Activated CD8-positive, alpha-beta memory T cell treated with anti-CD3 and anti-CD28 coated beads for 36 hours (primary cell): Measurements from ENCODE around the gene ASPDH. TPM values are rescaled to one million over a fixed set of nuclear protein-coding genes. Genes with fewer than 3 reads are reported as not detected.
"Not testable (repeated sequence)": the region's sequence is repeated elsewhere in the genome, so short reads cannot be mapped to it uniquely, and the experiment has no call there.

ENCODE experiments used
- CTCF ChIA-PET: fragments of 350-600 bp; sonication (Branson Sonifier 250); formaldehyde crosslinking; loops from one replicate; lab custom pipeline; 2021; ENCODE audit warnings: antibody characterized with exemption; lab: Charles Lee
- POLR2A ChIA-PET: fragments of 350-600 bp; sonication (Branson Sonifier 250); formaldehyde crosslinking; loops from one replicate; lab custom pipeline; 2021; ENCODE audit warnings: antibody characterized with exemption; lab: Charles Lee
- total RNA-seq, 2 experiments: library from RNA; stranded (reverse); gene quantifications; one replicate each; pipeline ENCODE4 v1.2.3, GENCODE V29; 2021

The ASPDH gene
- total RNA-seq, 2 experiments from 2014 or later, result not detected

DNA sequence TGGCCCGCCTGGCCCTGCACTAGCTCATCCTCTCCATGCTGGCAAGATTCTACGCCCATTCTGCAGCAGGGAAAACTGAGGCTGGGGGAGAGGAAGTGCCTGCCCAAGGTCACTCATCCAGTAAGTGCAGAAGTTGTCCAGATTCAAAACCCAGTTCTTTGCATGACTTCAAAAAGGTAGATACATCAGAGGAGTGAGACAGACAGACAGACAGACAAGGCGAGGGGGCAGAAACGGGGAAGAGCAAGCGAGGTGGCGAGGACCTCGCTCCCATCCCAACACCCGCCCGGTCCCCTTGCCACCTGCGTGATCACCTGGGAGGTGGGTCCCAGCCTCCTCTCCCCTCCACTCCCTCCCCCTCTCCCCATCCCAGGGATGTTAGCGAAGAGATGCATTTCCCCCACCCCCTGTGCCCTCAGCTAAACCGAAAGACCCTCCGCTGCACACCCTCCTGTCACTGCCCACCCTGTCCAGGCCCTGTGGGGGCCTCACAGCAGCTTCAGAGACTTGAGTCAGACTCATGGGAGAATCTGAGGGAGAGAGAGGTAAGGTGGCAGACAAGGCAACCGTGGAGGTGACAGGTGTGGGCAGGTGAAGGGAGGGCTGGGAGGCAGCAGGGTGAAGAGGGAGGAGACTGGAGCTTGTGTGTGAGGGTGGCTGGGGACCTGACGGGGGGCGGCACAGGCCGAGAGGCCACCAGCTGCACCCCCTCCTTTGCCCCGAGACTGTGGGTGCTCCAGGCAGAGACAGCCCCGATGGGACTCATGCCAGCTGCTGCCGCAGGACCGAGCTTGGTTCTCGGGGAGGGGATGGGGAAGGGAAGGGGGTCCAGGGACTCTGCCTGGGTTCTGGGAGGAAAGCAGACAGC, 35.6 kb upstream of the ASPDH start:
- POLR2A ChIA-PET, result no interaction called here
- CTCF ChIA-PET, result no interaction called here

- POLR2A ChIA-PET, result no interaction called here
- CTCF ChIA-PET, result no interaction called here
These were observed 34.7 kb upstream of the ASPDH start for GRCh38 chr19:50548191-50549058.

- CTCF ChIA-PET, result no interaction called here
- POLR2A ChIA-PET, result no interaction called here
These were observed 33.9 kb upstream of the ASPDH start for GRCh38 chr19:50547385-50548190.

- POLR2A ChIA-PET, result no interaction called here
- CTCF ChIA-PET, result no interaction called here
These were observed 33.0 kb upstream of the ASPDH start for GRCh38 chr19:50546527-50547221.

DNA sequence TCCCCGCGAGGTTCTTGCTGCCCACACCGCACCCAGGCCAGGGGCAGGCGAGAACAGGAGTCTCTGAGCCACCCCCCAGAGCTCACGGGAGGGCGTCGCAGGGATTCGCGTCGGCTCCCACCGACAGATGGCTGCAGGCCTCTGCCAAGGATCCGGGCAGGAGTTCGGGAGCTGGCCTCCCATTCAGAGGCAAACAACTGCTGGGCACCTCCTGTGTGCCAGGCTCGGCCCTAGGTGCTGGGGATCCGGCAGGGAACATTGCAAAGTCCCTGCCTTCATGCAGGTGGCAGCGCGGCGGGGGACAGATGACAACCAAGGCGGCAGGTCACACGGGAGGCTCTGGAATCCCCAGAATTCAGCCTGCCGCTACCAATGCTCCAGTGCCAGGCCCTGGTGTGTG, 29.2 kb upstream of the ASPDH start:
- POLR2A ChIA-PET, result no interaction called here
- CTCF ChIA-PET, result interaction anchor here (0.7 kb wide), 1 partner anchor 39 kb away, joined by 3 read pairs; no protein-coding TSS in a partner anchor

- POLR2A ChIA-PET, result no interaction called here
These were observed 24.1 kb upstream of the ASPDH start for GRCh38 chr19:50537769-50538230.

GRCh38 chr19:50537306-50537685, 23.6 kb upstream of the ASPDH start:
- CTCF ChIA-PET, result interaction anchor here (0.6 to 2.2 kb wide), 8 partner anchors 8 to 385 kb away, joined by 3 to 9 read pairs (median 5); no protein-coding TSS in a partner anchor
- POLR2A ChIA-PET, result no interaction called here

More at GRCh38 chr19:50537769-50538230, 24.1 kb upstream of the ASPDH start:
- CTCF ChIA-PET, result interaction anchor here (0.6 to 2.2 kb wide), 9 partner anchors 9 to 384 kb away, joined by 3 to 9 read pairs (median 4); no protein-coding TSS in a partner anchor

DNA sequence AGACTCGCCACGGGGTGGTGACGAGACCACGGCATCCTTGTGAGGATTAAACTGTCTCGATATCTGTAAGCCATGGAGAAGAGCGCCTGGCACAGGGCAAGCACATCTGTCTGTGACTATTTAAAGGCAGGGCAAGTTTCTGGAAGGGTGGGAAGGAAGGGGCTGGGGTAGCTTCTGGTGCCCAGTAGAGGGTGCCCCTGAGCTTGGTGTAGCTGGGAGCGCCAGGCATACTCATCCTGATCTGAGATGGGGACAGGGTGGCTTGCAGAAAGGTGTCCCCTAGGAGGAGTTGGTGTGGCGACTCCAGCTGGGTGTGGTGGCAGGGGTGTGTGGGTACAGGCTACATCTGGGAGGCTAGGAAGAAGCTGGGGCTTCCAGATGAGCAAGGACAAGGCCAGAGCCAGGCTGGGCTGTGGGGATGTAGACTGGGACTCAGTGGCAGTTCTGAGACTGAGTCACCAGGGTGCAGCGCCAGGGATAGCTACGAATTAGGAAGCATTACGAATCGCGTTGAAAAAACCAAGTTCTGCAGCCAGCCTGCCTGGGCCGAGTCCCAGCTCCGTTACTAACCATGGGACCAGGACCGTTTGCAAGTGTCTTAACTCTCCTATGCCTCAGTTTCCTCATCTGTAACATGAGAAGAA, 23.1 kb upstream of the ASPDH start:
- ChIA-PET CTCF (interaction anchor here (0.9 to 2.2 kb wide), 5 partner anchors 8 to 248 kb away, joined by 4 to 9 read pairs (median 6); no protein-coding TSS in a partner anchor), POLR2A (no interaction called here)

- ChIA-PET CTCF (interaction anchor here (0.9 kb wide), 1 partner anchor 72 kb away, joined by 4 read pairs; no protein-coding TSS in a partner anchor), POLR2A (no interaction called here)
These were observed 22.0 kb upstream of the ASPDH start for GRCh38 chr19:50535672-50536187.

- ChIA-PET CTCF (interaction anchor here (2.2 kb wide), 1 partner anchor 22 kb away, joined by 8 read pairs; no protein-coding TSS in a partner anchor), POLR2A (no interaction called here)
These were observed 20.8 kb upstream of the ASPDH start for GRCh38 chr19:50534478-50534877.

GRCh38 chr19:50532952-50533351, 19.2 kb upstream of the ASPDH start:
- POLR2A ChIA-PET, result no interaction called here
- CTCF ChIA-PET, result interaction anchor here (1.0 to 2.2 kb wide), 2 partner anchors 11 to 23 kb away, joined by 3 to 8 read pairs; no protein-coding TSS in a partner anchor

DNA sequence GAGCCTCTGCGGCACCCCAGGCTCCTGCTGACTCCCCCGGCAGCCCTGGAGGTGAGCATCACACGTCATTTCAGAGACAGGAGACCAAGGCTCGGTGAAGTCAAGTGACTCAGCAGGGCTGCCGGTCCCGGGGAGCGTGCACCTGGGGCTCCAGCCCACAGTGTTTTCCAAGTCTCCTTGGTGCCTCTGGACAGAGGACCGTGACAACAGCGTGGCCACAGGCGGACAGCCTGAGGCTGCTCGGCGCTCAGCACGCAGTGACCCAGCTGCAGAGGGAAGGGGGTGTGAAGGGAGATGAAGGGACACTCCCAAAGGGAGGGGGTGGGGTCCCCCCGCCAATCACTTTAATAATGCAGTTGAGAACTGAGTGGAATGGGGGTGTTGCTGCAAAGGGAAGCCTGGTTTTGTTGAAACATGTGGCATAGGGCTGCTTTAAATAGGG, 17.5 kb upstream of the ASPDH start:
- POLR2A ChIA-PET, result no interaction called here
- CTCF ChIA-PET, result no interaction called here

- POLR2A ChIA-PET, CTCF ChIA-PET: not testable (repeated sequence)
These were observed 14.3 kb upstream of the ASPDH start for GRCh38 chr19:50528052-50528451.

GRCh38 chr19:50522881-50523280, 9.2 kb upstream of the ASPDH start:
- POLR2A ChIA-PET, result no interaction called here
- CTCF ChIA-PET, result interaction anchor here (0.7 kb wide), 1 partner anchor 11 kb away, joined by 3 read pairs; no protein-coding TSS in a partner anchor

- POLR2A ChIA-PET, result no interaction called here
- CTCF ChIA-PET, result no interaction called here
These were observed 7.2 kb upstream of the ASPDH start for GRCh38 chr19:50520822-50521465.

- ChIA-PET POLR2A (no interaction called here), CTCF (no interaction called here)
These were observed 5.4 kb upstream of the ASPDH start for GRCh38 chr19:50519006-50519575.
